GM06990 (cell line): Measurements from ENCODE around the gene MYEOV.

Source experiments
- DNase-seq: peaks from one replicate; pipeline ENCODE4 v3.0.0-alpha.2; 2011; ENCODE audit not compliant: insufficient read length; ENCODE audit errors: extremely low read depth
- H3K27me3 ChIP-seq: replicated peaks from 2 replicates; pipeline ENCODE4 v1.6.0; 2011; ENCODE audit warnings: low read length; ENCODE audit not compliant: control insufficient read depth, insufficient read depth
- H3K36me3 ChIP-seq: 2 replicates; pipeline ENCODE4 v1.5.1; 2011; ENCODE audit warnings: low read length; ENCODE audit not compliant: control insufficient read depth, insufficient read depth
- H3K4me3 ChIP-seq: replicated peaks from 2 replicates; pipeline ENCODE4 v1.5.1; 2011; ENCODE audit warnings: low read depth, mild to moderate bottlenecking, control low read depth, low read length
- TF ChIP-seq, protein P1 (sequence below): IDR thresholded peaks from 2 replicates; pipeline ENCODE4 v1.5.1; 2011; ENCODE audit warnings: low read length, control low read depth, mild to moderate bottlenecking, inconsistent platforms; ENCODE audit not compliant: insufficient read depth, poor library complexity, severe bottlenecking

The MYEOV gene

DNA sequence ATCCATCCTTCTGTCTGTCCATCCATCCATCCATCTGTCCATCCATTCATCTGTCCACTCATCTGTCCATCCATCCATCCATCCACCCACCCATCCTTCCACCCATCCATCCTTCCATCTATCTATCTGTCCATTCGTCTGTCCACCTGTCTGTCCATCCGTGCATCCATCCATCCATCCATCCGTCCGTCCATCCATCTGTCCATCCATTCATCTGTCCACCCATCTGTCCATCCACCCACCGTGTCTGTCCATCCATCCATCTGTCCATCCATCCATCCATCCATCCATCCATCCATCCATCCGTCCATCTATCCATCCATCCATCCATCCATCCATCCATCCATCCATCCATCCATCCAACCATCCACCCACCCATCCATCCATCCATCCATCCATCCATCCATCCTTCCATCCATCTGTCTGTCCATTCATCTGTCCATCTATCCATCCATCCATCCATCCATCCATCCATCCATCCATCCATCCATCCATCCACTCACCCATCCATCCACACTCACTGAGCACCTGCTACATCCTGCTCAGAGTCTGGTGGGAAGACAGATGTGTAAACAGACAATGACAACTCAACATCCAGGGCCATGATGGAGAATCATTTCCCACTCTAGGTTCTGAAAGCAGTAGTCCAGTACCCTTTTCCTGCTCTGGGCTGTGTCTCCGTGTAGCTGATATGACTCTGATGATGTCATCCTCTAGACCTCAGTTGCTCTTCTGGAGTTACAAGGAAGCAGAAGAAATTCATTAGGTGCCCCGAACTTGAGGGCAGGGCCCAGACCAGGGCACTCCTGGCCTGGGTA is 30.8 kb upstream of the MYEOV start:
- no peaks in the 10 kb centered on the region for H3K36me3 ChIP-seq
- DNase-seq = no peak
- no peak overlapping the region for H3K4me3 ChIP-seq
- TF ChIP-seq, protein P1, sequence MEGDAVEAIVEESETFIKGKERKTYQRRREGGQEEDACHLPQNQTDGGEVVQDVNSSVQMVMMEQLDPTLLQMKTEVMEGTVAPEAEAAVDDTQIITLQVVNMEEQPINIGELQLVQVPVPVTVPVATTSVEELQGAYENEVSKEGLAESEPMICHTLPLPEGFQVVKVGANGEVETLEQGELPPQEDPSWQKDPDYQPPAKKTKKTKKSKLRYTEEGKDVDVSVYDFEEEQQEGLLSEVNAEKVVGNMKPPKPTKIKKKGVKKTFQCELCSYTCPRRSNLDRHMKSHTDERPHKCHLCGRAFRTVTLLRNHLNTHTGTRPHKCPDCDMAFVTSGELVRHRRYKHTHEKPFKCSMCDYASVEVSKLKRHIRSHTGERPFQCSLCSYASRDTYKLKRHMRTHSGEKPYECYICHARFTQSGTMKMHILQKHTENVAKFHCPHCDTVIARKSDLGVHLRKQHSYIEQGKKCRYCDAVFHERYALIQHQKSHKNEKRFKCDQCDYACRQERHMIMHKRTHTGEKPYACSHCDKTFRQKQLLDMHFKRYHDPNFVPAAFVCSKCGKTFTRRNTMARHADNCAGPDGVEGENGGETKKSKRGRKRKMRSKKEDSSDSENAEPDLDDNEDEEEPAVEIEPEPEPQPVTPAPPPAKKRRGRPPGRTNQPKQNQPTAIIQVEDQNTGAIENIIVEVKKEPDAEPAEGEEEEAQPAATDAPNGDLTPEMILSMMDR = no peak
- H3K27me3 ChIP-seq = no peaks in the 10 kb centered on the region

DNA sequence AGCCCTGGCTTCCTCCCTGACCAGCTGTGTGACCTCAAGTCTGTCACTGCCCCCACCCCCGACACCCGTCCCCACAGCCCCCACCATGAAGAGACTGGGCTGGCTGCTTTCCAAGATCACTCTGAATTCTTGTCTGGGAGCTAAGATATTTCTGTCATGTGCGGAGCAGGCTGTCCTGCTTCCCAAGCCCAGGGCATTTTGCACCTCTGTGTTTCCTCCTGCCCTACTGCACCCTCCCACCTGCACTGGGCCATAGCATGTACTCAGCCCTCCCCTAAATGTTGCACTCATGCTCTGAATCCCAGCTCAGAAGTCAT is 30.3 kb upstream of the MYEOV start:
- TF ChIP-seq, protein P1 = no peak
- no peak for DNase-seq
- no peaks in the 10 kb centered on the region for H3K27me3 ChIP-seq
- H3K4me3 ChIP-seq = no peak overlapping the region
- no peaks in the 10 kb centered on the region for H3K36me3 ChIP-seq

DNA sequence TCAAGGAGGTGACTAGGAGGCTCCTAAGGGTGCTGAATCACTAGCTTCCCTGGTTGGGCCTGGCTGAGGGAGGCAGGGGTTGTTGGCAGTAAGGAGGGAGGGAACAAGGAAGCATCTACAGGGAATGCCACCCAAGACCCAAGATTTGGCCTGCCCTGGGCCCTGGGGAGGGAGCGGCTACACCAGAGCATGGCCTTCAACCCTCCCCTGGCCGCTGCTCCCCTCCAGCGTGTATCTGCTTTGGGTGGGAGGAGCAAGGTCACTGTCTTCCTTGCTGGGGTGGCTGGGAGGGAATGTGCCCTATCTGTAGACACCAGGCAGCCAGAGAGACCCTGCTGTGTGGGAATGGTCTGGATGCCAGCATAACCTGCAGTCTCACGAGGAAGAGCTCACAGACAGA is 29.5 kb upstream of the MYEOV start:
- H3K27me3 ChIP-seq = no peaks in the 10 kb centered on the region
- no peak overlapping the region for H3K4me3 ChIP-seq
- no peaks in the 10 kb centered on the region for H3K36me3 ChIP-seq
- no peak for DNase-seq
- TF ChIP-seq, protein P1 = no peak

DNA sequence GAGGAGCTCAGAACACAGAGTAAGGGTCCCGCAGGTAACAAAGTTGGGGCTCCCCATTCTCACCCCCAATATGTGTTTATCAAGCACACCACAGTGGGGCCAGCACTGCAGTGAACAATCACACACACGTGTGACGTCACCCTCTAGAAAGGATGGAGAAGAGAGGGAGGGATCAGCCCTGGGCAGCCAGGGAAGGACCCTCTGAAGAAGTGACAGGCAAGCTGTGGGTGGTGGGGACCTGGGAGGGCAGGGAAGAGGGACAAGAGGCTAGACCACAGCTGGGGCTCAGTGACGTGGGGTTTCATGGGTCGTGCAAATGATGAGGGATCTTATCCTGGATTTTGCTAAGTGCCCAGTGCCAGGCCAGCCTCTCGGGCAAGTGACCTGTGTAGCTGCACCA is 28.7 kb upstream of the MYEOV start:
- Histone ChIP-seq H3K4me3 (no peak overlapping the region), H3K36me3 (no peaks in the 10 kb centered on the region), H3K27me3 (no peaks in the 10 kb centered on the region)
- TF ChIP-seq, protein P1 = no peak
- no peak for DNase-seq

DNA sequence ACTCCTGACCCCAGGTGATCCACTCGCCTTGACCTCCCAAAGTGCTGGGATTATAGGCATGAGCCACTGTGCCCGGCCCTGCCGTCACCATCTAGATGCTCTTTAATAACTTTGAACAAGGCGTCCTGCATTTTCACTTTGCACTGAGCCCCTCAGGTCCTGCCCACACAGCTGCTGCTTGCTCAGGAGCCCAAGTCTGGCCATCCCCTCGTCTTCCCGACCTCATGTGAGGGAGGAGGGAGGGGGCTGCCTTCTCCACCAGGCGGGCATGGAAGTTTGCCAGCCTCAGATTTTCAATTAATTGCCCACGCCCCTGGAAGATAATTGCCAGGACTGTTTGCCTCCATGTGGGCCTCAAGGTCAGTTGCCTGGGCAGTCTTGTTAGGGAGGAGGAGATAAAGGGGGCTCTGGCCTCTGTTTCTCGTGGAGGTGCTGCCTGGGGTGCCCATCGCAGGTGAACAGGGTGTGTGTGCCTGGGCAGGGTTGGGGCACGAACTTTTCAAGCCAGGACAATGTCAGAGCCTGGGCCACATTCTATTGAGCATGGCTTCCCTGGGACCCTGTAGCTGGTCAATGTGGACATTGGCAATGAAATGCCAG is 27.9 kb upstream of the MYEOV start:
- DNase-seq = no peak
- Histone ChIP-seq H3K4me3 (no peak overlapping the region), H3K27me3 (no peaks in the 10 kb centered on the region), H3K36me3 (no peaks in the 10 kb centered on the region)
- TF ChIP-seq, protein P1 = no peak
